Tibial nerve (tissue), 4 donors: ENCODE results near the gene ADAMTS8. TPM values are rescaled to one million over a fixed set of nuclear protein-coding genes. Genes with fewer than 3 reads are reported as not detected.
A peak's percentile ranks its signal among the peaks of the same experiment; 100 is the strongest.

Source experiments
- DNase-seq, 2 donors: peaks; one replicate each; pipeline ENCODE4 v3.0.0-alpha.2; 2019; ENCODE audit warnings: low spot score in 2 of 2
- H3K27ac ChIP-seq, 4 donors: fragments of 200-600 bp; sonication (generic) in 3 of 4; one replicate each; pipeline ENCODE4 v1.5.1; 2017 to 2019; ENCODE audit warnings: mild to moderate bottlenecking in 1 of 4
- H3K27me3 ChIP-seq, 2 donors: fragments of 200-600 bp; sonication (generic) in 1 of 2; one replicate each; pipeline versions ENCODE4 v1.5.1 to v1.6.0; 2017 to 2019
- H3K36me3 ChIP-seq, 3 donors: fragments of 200-600 bp; sonication (generic); one replicate each; pipeline ENCODE4 v1.5.1; 2018 to 2019
- H3K4me1 ChIP-seq, 4 donors: fragments of 200-600 bp; sonication (generic) in 3 of 4; one replicate each; pipeline ENCODE4 v1.5.1; 2017 to 2019
- H3K4me3 ChIP-seq, 4 donors: fragments of 200-600 bp; sonication (generic) in 3 of 4; one replicate each; pipeline ENCODE4 v1.5.1; 2017 to 2019; ENCODE audit warnings: mild to moderate bottlenecking in 1 of 4, moderate library complexity in 1 of 4
- H3K9me3 ChIP-seq, 4 donors: fragments of 200-600 bp; sonication (generic) in 3 of 4; one replicate each; pipeline ENCODE4 v1.5.1; 2017 to 2019
- EP300 ChIP-seq, 2 donors: sonication (generic); formaldehyde crosslinking; IDR thresholded peaks; one replicate each; pipeline ENCODE4 v1.6.1; 2017; ENCODE audit warnings: antibody characterized with exemption in 2 of 2, mild to moderate bottlenecking in 1 of 2
- POLR2A ChIP-seq, 2 donors: fragments of 450-650 bp; IDR thresholded peaks; one replicate each; pipeline ENCODE4 v1.6.1; 2017; ENCODE audit warnings: antibody characterized with exemption in 2 of 2, mild to moderate bottlenecking in 2 of 2, moderate library complexity in 2 of 2
- WGBS, 2 donors: methylation state at CpG; one replicate each; pipeline ENCODE4 v1.1.5; 2018; 5-methylcytosine and 5-hydroxymethylcytosine counted together
- total RNA-seq, 4 donors: library from RNA; depleted of rRNA; stranded (reverse); fragments of >200 nt; gene quantifications; one replicate each; pipeline ENCODE4 v1.1.0, GENCODE V29; 2016
- TF ChIP-seq, protein P1 (sequence below), 5 experiments: fragments of 200-600 bp in 3 of 5; fragments of 450-650 bp in 2 of 5; sonication (generic) in 3 of 5; IDR thresholded peaks; one replicate each; pipeline ENCODE4 v1.5.1; 2016 to 2019; ENCODE audit warnings: antibody characterized with exemption in 5 of 5, mild to moderate bottlenecking in 3 of 5, moderate library complexity in 2 of 5

Gene ADAMTS8
- total RNA-seq, 4 donors from 2014 or later = 0.66 to 3.9 (median 1.6) TPM

GRCh38 chr11:130462101-130462885 lies 33.9 kb upstream of the ADAMTS8 start:
- whole genome bisulfite sequencing, 2 donors = 90 to 92% methylated on average over 27 to 31 of the region's 31 CpGs
- DNase-seq = no peak
- H3K9me3 ChIP-seq = no peaks in the 10 kb centered on the region
- no peaks in the 10 kb centered on the region for H3K27me3 ChIP-seq
- H3K36me3 ChIP-seq = peaks cover 0 to 56% (median 0%) of the 10 kb centered on the region in 3 donors
- no peak overlapping the region for H3K27ac ChIP-seq
- TF ChIP-seq POLR2A (IDR thresholded peaks at IDR 0.05) (no peak), EP300 (IDR thresholded peaks at IDR 0.05) (no peak)
- TF ChIP-seq, protein P1, sequence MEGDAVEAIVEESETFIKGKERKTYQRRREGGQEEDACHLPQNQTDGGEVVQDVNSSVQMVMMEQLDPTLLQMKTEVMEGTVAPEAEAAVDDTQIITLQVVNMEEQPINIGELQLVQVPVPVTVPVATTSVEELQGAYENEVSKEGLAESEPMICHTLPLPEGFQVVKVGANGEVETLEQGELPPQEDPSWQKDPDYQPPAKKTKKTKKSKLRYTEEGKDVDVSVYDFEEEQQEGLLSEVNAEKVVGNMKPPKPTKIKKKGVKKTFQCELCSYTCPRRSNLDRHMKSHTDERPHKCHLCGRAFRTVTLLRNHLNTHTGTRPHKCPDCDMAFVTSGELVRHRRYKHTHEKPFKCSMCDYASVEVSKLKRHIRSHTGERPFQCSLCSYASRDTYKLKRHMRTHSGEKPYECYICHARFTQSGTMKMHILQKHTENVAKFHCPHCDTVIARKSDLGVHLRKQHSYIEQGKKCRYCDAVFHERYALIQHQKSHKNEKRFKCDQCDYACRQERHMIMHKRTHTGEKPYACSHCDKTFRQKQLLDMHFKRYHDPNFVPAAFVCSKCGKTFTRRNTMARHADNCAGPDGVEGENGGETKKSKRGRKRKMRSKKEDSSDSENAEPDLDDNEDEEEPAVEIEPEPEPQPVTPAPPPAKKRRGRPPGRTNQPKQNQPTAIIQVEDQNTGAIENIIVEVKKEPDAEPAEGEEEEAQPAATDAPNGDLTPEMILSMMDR (IDR thresholded peaks at IDR 0.05) = no peak
- peaks cover 0 to 14% (median 3%) of the 10 kb centered on the region in 4 donors for H3K4me1 ChIP-seq
- H3K4me3 ChIP-seq = no peak overlapping the region

DNA sequence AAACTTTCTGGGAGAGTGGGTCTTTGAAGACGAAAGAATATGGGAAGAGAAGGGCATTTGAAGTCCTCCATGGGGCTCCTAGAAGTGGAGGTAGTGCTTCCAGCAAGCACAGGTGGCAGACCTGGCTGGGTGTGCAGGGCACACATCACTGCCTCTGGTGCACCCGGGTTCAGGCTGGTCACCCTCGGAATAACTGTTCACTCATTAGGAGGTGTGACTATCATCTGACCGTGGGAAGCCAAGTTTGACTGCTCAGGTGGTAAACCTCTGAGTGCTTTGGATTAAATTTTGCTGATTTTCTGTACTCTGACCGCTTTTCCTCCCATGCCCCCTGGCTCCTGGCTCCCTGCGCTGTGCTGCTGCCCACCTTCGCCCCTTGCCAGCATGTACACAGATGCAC lies 31.1 kb upstream of the ADAMTS8 start:
- Histone ChIP-seq H3K27me3 (no peaks in the 10 kb centered on the region), H3K4me3 (no peak overlapping the region), H3K27ac (no peak overlapping the region), H3K36me3 (peaks cover 0 to 33% (median 0%) of the 10 kb centered on the region in 3 donors), H3K9me3 (no peaks in the 10 kb centered on the region), H3K4me1 (peaks cover 0 to 39% (median 5%) of the 10 kb centered on the region in 4 donors)
- no peak for DNase-seq
- TF ChIP-seq POLR2A (IDR thresholded peaks at IDR 0.05) = no peak
- TF ChIP-seq, protein P1 (IDR thresholded peaks at IDR 0.05) = no peak
- no peak for TF ChIP-seq EP300 (IDR thresholded peaks at IDR 0.05)
- WGBS, 2 donors = 90 to 92% methylated on average over 7 of the region's 7 CpGs

- 62 to 66% methylated on average over 4 of the region's 4 CpGs for WGBS, 2 donors
- H3K27ac ChIP-seq = peak overlapping the region in 2 of 4 donors; percentile 12 to 66
Observed at GRCh38 chr11:130458410-130458729, 30.0 kb upstream of the ADAMTS8 start.

GRCh38 chr11:130457623-130458409 lies 29.4 kb upstream of the ADAMTS8 start:
- TF ChIP-seq POLR2A (IDR thresholded peaks at IDR 0.05) (no peak), EP300 (IDR thresholded peaks at IDR 0.05) (no peak)
- TF ChIP-seq, protein P1 (IDR thresholded peaks at IDR 0.05) = no peak
- WGBS, 2 donors = 44 to 48% methylated on average over 20 of the region's 20 CpGs
- Histone ChIP-seq H3K9me3 (no peaks in the 10 kb centered on the region), H3K36me3 (peaks cover 0 to 16% (median 0%) of the 10 kb centered on the region in 3 donors), H3K27me3 (no peaks in the 10 kb centered on the region), H3K4me1 (peaks cover 0 to 55% (median 5%) of the 10 kb centered on the region in 4 donors), H3K4me3 (no peak overlapping the region), H3K27ac (peak overlapping the region in 2 of 4 donors; percentile 12 to 66)
- DNase-seq = no peak

More at GRCh38 chr11:130458410-130458729, 30.0 kb upstream of the ADAMTS8 start:
- TF ChIP-seq POLR2A (IDR thresholded peaks at IDR 0.05) (no peak), EP300 (IDR thresholded peaks at IDR 0.05) (no peak)
- TF ChIP-seq, protein P1 (IDR thresholded peaks at IDR 0.05) = no peak
- Histone ChIP-seq H3K27me3 (no peaks in the 10 kb centered on the region), H3K36me3 (peaks cover 0 to 22% (median 0%) of the 10 kb centered on the region in 3 donors), H3K4me3 (no peak overlapping the region), H3K4me1 (peaks cover 0 to 50% (median 5%) of the 10 kb centered on the region in 4 donors), H3K9me3 (no peaks in the 10 kb centered on the region)
- no peak for DNase-seq

DNA sequence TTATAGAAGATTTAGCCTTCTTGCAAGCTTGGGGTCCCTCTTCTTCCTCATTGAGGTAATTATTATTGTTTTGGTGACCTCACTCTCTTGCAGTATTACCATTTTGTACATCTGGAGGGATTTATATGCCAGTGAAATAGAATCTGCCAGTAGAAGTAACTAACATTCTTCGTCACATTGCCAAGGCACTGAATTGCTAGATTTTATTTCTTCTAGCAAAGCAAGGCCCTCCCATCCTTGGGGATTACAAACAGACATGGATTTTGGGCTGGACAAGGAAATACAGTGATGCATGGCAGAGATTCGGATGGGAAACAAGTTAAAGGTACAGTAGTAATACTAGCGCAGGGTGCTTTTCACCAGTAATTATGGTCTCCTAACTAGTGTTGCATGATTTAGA lies 27.9 kb upstream of the ADAMTS8 start:
- Histone ChIP-seq H3K27ac (no peak overlapping the region), H3K27me3 (no peaks in the 10 kb centered on the region), H3K4me1 (peaks cover 0 to 68% (median 9%) of the 10 kb centered on the region in 4 donors), H3K9me3 (no peaks in the 10 kb centered on the region), H3K36me3 (peaks cover 0 to under 1% (median 0%) of the 10 kb centered on the region in 3 donors), H3K4me3 (no peak overlapping the region)
- no peak for DNase-seq
- WGBS, 2 donors = 76 to 88% methylated on average over 3 of the region's 3 CpGs
- no peak for TF ChIP-seq POLR2A (IDR thresholded peaks at IDR 0.05)
- no peak for TF ChIP-seq EP300 (IDR thresholded peaks at IDR 0.05)
- TF ChIP-seq, protein P1 (IDR thresholded peaks at IDR 0.05) = no peak
